SK-N-SH (cell line): Measurements from ENCODE around the gene RTN3.

Experiments
- CHD2 ChIP-seq: fragments of 150-350 bp; IDR thresholded peaks from 2 replicates; pipeline ENCODE4 v1.6.1; 2018; ENCODE audit warnings: low read length; ENCODE audit not compliant: partially characterized antibody
- CTCF ChIP-seq: fragments of 200-600 bp; sonication (generic); IDR thresholded peaks from 2 replicates; pipeline ENCODE4 v1.6.1; 2017; ENCODE audit warnings: antibody characterized with exemption, mild to moderate bottlenecking, moderate library complexity
- EP300 ChIP-seq, 2 experiments: IDR thresholded peaks; 2 replicates each; pipeline versions ENCODE4 v1.4.0 to v1.6.1; 2012; ENCODE audit warnings: borderline replicate concordance in 1 of 2, low read depth in 1 of 2, low read length in 1 of 2
- POLR2AphosphoS5 ChIP-seq: IDR thresholded peaks from 2 replicates; pipeline ENCODE4 v1.6.1; 2012; ENCODE audit warnings: low read depth, low read length
- RFX5 ChIP-seq: IDR thresholded peaks from 2 replicates; pipeline ENCODE4 v1.6.1; 2012; ENCODE audit warnings: mild to moderate bottlenecking, improper control_type of control experiment, low read length

DNA sequence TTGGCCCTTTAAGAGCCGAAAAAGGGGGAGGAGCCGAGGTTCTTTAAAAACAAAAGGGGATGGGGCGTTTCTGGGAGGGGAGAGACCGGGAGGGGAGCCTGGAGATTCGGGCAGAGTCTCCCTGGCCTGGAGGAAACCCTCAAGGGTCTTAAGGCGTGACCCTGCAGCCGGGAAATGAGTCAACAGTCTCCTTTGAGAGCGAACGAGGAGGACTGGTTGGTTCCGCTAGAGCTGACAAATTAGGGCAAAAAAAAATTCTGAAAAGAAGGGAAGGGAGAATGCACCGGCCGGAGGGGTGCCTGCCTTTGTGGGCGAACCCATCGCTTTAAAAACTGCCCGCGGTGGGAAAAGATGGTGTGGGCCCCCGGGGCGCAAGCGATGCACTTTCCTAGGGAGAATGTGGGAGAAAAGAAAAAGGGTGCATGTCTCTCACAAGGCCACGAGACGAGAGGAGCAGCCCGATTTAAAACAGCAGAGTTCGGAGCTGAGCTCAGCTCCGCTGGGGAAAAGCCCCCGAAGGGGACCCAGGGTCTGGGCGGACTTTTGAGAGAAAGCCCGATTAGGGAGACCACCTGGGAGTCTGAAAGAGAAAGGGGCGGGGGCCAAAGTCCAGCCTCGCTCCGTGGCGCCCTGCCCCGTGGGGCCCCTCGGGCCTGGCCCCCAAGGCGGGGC is 86.4 kb downstream of the RTN3 start:
- TF ChIP-seq RFX5 (no peak), CHD2 (no peak), POLR2AphosphoS5 (no peak; the same call in 1 of the 2 replicates), EP300 (IDR thresholded peaks at IDR 0.05; ENCODE audit: borderline replicate concordance in 1 of 2, low read depth in 1 of 2, low read length in 1 of 2) (no peak), CTCF (no peak)
